Parathyroid adenoma (tissue), 2 donors: ENCODE data around the gene UGT2A3.

Experiments used
- H2AFZ ChIP-seq: fragments of 300-600 bp; sonication (generic); one replicate; pipeline ENCODE4 v1.7.0; 2017; ENCODE audit warnings: antibody characterized with exemption, mild to moderate bottlenecking
- H3K27ac ChIP-seq: fragments of 300-600 bp; sonication (generic); one replicate; pipeline ENCODE4 v1.7.0; 2017
- H3K27me3 ChIP-seq: fragments of 300-600 bp; sonication (generic); one replicate; pipeline ENCODE4 v1.7.0; 2017; ENCODE audit warnings: low read length; ENCODE audit not compliant: control insufficient read depth, insufficient read depth
- H3K36me3 ChIP-seq: fragments of 300-600 bp; sonication (generic); one replicate; pipeline ENCODE4 v1.7.0; 2017; ENCODE audit warnings: low read length; ENCODE audit not compliant: control insufficient read depth, insufficient read depth
- H3K4me1 ChIP-seq: fragments of 300-600 bp; sonication (generic); one replicate; pipeline ENCODE4 v1.7.0; 2017; ENCODE audit warnings: control low read depth
- H3K4me2 ChIP-seq: fragments of 300-600 bp; sonication (generic); one replicate; pipeline ENCODE4 v1.7.0; 2017; ENCODE audit warnings: low read length
- H3K4me3 ChIP-seq: fragments of 300-600 bp; sonication (generic); one replicate; pipeline ENCODE4 v1.7.0; 2017; ENCODE audit warnings: low read depth, low read length
- H3K79me2 ChIP-seq: fragments of 300-600 bp; sonication (generic); one replicate; pipeline ENCODE4 v1.7.0; 2017; ENCODE audit warnings: control low read depth
- H3K9ac ChIP-seq: fragments of 300-600 bp; sonication (generic); one replicate; pipeline ENCODE4 v1.7.0; 2017; ENCODE audit warnings: mild to moderate bottlenecking
- H3K9me3 ChIP-seq: fragments of 300-600 bp; sonication (generic); one replicate; pipeline ENCODE4 v1.7.0; 2017; ENCODE audit warnings: low read length; ENCODE audit not compliant: control insufficient read depth
- CTCF ChIP-seq: fragments of 300-600 bp; sonication (generic); IDR thresholded peaks from one replicate; pipeline ENCODE4 v1.7.0; 2017; ENCODE audit warnings: antibody characterized with exemption, mild to moderate bottlenecking
- donor health status: primary hyperparathyroidism.

Gene UGT2A3

GRCh38 chr4:68895561-68896198, 55.9 kb downstream of the UGT2A3 start:
- no peak overlapping the region for H2AFZ ChIP-seq
- no peaks in the 10 kb centered on the region for H3K9me3 ChIP-seq
- H3K79me2 ChIP-seq = no peaks in the 10 kb centered on the region
- H3K36me3 ChIP-seq = no peaks in the 10 kb centered on the region
- no peak for TF ChIP-seq CTCF
- H3K27ac ChIP-seq = no peak overlapping the region
- no peak overlapping the region for H3K4me3 ChIP-seq
- H3K27me3 ChIP-seq = no peaks in the 10 kb centered on the region
- H3K9ac ChIP-seq = no peak overlapping the region
- H3K4me1 ChIP-seq = no peaks in the 10 kb centered on the region
- no peak overlapping the region for H3K4me2 ChIP-seq

DNA sequence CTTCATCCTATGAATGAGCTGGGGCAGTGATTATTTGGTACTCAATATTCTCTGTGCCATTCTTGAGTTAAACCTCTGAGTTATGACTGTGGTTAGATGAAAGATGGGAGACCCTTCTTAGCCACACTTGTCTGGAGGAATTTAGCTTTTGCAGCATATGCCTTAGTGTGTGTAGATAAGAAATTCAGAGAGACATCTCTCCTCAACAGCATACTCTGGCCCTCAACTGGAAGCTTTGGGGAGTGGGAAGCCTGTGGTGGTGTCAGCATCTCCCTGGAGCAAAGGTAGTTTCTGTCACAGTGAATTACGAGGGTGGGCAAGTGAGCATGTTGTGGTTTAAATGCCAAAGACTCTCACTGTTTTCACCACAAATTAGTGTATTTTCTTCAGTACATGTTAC, 58.7 kb downstream of the UGT2A3 start:
- TF ChIP-seq CTCF = no peak
- Histone ChIP-seq H3K27me3 (no peaks in the 10 kb centered on the region), H3K27ac (no peak overlapping the region), H3K9ac (no peak overlapping the region), H3K79me2 (no peaks in the 10 kb centered on the region), H3K9me3 (no peaks in the 10 kb centered on the region), H2AFZ (no peak overlapping the region), H3K4me1 (no peaks in the 10 kb centered on the region), H3K36me3 (no peaks in the 10 kb centered on the region), H3K4me3 (no peak overlapping the region), H3K4me2 (no peak overlapping the region)

GRCh38 chr4:68891678-68892077, 59.9 kb downstream of the UGT2A3 start:
- Histone ChIP-seq H2AFZ (no peak overlapping the region), H3K9ac (no peak overlapping the region), H3K4me3 (no peak overlapping the region), H3K27me3 (no peaks in the 10 kb centered on the region), H3K79me2 (no peaks in the 10 kb centered on the region), H3K4me2 (no peak overlapping the region), H3K9me3 (no peaks in the 10 kb centered on the region), H3K4me1 (no peaks in the 10 kb centered on the region), H3K27ac (no peak overlapping the region), H3K36me3 (no peaks in the 10 kb centered on the region)
- no peak for TF ChIP-seq CTCF

DNA sequence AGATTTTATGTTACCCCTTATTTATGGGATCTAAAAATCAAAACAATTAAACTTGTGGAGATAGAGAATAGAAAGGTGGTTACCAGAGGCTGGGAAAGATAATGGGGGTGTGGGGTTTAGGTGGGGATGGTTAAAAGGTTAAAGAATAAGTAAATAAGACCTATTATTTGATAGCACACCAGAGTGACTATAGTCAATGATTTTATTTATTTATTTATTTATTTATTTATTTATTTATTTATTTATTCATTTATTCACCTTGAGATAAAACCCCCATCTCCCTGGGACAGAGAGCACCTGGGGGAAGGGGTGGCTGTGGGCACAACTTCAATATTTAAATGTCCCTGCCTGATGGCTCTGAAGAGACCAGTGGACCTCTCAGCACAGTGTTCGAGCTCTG, 66.1 kb downstream of the UGT2A3 start:
- Histone ChIP-seq H3K9me3 (no peaks in the 10 kb centered on the region), H3K36me3 (no peaks in the 10 kb centered on the region), H3K4me2 (no peak overlapping the region), H3K4me1 (no peaks in the 10 kb centered on the region), H3K27me3 (no peaks in the 10 kb centered on the region), H3K9ac (no peak overlapping the region), H3K4me3 (no peak overlapping the region), H3K27ac (no peak overlapping the region), H2AFZ (no peak overlapping the region), H3K79me2 (no peaks in the 10 kb centered on the region)
- no peak for TF ChIP-seq CTCF

GRCh38 chr4:68883870-68884269, 67.7 kb downstream of the UGT2A3 start:
- no peak overlapping the region for H3K9ac ChIP-seq
- no peaks in the 10 kb centered on the region for H3K79me2 ChIP-seq
- TF ChIP-seq CTCF = no peak
- H3K27me3 ChIP-seq = no peaks in the 10 kb centered on the region
- no peak overlapping the region for H3K27ac ChIP-seq
- no peak overlapping the region for H3K4me2 ChIP-seq
- H2AFZ ChIP-seq = no peak overlapping the region
- no peaks in the 10 kb centered on the region for H3K9me3 ChIP-seq
- H3K4me1 ChIP-seq = no peaks in the 10 kb centered on the region
- no peak overlapping the region for H3K4me3 ChIP-seq
- no peaks in the 10 kb centered on the region for H3K36me3 ChIP-seq
